Brain microvascular endothelial cell (primary cell): Measurements from ENCODE around the gene ACKR2.

Experiments
- DNase-seq: peaks from one replicate; pipeline ENCODE4 v3.0.0-alpha.2; 2020
- H3K27ac ChIP-seq: fragments of 250-450 bp; sonication (Bioruptor Pico); 2 replicates; pipeline ENCODE4 v1.5.1; 2020; ENCODE audit warnings: mild to moderate bottlenecking, moderate library complexity
- H3K27me3 ChIP-seq: fragments of 250-450 bp; sonication (Bioruptor Pico); replicated peaks from 2 replicates; pipeline ENCODE4 v1.5.1; 2020; ENCODE audit warnings: mild to moderate bottlenecking
- H3K36me3 ChIP-seq: fragments of 250-450 bp; sonication (Bioruptor Pico); replicated peaks from 2 replicates; pipeline ENCODE4 v1.5.1; 2020; ENCODE audit warnings: mild to moderate bottlenecking
- H3K4me3 ChIP-seq: 2 replicates; pipeline ENCODE4 v1.5.1; 2011; ENCODE audit warnings: low read depth, mild to moderate bottlenecking, control low read depth, low read length, moderate library complexity
- CTCF ChIP-seq: IDR thresholded peaks from 2 replicates; pipeline ENCODE4 v1.5.1; 2011; ENCODE audit warnings: low read depth, mild to moderate bottlenecking, moderate library complexity, low read length, control low read depth, inconsistent platforms; ENCODE audit errors: missing control alignments
- in situ Hi-C: cut with HindIII; loops from 2 replicates; pipeline ENCODE4 v1.10.0; 2017; ENCODE audit warnings: low sequenced_read_pairs, low pct_ligation_motif_present

ACKR2 gene

GRCh38 chr3:42809202-42809601, at the start of gene ACKR2:
Gene ACKR2, plus strand, starts transcription at chr3:42809445. Its CDS starts 55,058 bp downstream, at chr3:42864503.
- no peak for TF ChIP-seq CTCF
- Histone ChIP-seq H3K27ac (no peak within 1 kb of the TSS), H3K36me3 (no peaks in the 10 kb centered on the region), H3K4me3 (no peak within 1 kb of the TSS), H3K27me3 (no peaks in the 10 kb centered on the region)
- in situ Hi-C loops = no loop called here
- no peak for DNase-seq

- no peak for TF ChIP-seq CTCF
- Histone ChIP-seq H3K4me3 (no peak overlapping the region), H3K27me3 (peaks cover 4% of the 10 kb centered on the region), H3K27ac (no peak overlapping the region), H3K36me3 (no peaks in the 10 kb centered on the region)
- no peak for DNase-seq
- in situ Hi-C loops = no loop called here
Observed at GRCh38 chr3:42762046-42762724, 47.1 kb upstream of the ACKR2 start.

- Histone ChIP-seq H3K36me3 (no peaks in the 10 kb centered on the region), H3K4me3 (no peak overlapping the region), H3K27me3 (peaks cover 3% of the 10 kb centered on the region), H3K27ac (no peak overlapping the region)
- DNase-seq = no peak
- TF ChIP-seq CTCF = no peak
- in situ Hi-C loops = no loop called here
Observed at GRCh38 chr3:42763021-42763420, 46.2 kb upstream of the ACKR2 start.

GRCh38 chr3:42764115-42764514, 45.1 kb upstream of the ACKR2 start:
- Histone ChIP-seq H3K27ac (no peak overlapping the region), H3K4me3 (no peak overlapping the region), H3K36me3 (no peaks in the 10 kb centered on the region), H3K27me3 (no peaks in the 10 kb centered on the region)
- in situ Hi-C loops = no loop called here
- no peak for TF ChIP-seq CTCF
- DNase-seq = no peak

- H3K27me3 ChIP-seq = no peaks in the 10 kb centered on the region
- no peak overlapping the region for H3K4me3 ChIP-seq
- in situ Hi-C loops = no loop called here
- no peak overlapping the region for H3K27ac ChIP-seq
- DNase-seq = no peak
- H3K36me3 ChIP-seq = no peaks in the 10 kb centered on the region
- no peak for TF ChIP-seq CTCF
Observed at GRCh38 chr3:42764561-42765295, 44.5 kb upstream of the ACKR2 start.
